K562 (cell line): ENCODE data around the gene RALGAPB. TPM values are rescaled to one million over a fixed set of nuclear protein-coding genes. Genes with fewer than 3 reads are reported as not detected.

Experiments used
- CCNT2 ChIP-seq: IDR thresholded peaks from 2 replicates; pipeline ENCODE4 v1.6.1; 2011; ENCODE audit warnings: borderline replicate concordance, low read depth, mild to moderate bottlenecking, moderate library complexity, mixed read lengths, low read length; ENCODE audit not compliant: insufficient read length; ENCODE audit errors: extremely low read depth
- CXXC5 ChIP-seq: fragments of 250-450 bp; sonication (Bioruptor Pico); IDR thresholded peaks from 2 replicates; pipeline ENCODE4 v1.8.0; 2022; ENCODE audit warnings: inconsistent platforms, mild to moderate bottlenecking, moderate library complexity
- E2F3 ChIP-seq: fragments of 250-450 bp; sonication (Bioruptor Pico); IDR thresholded peaks from 2 replicates; pipeline ENCODE4 v1.4.0; 2020; ENCODE audit warnings: mild to moderate bottlenecking
- PHB ChIP-seq: fragments of 250-450 bp; sonication (Bioruptor Pico); IDR thresholded peaks from 2 replicates; pipeline ENCODE4 v1.5.0; 2021
- POLR2B ChIP-seq: fragments of 450-650 bp; IDR thresholded peaks from 2 replicates; pipeline ENCODE4 v1.6.1; 2018; ENCODE audit warnings: low read depth; ENCODE audit not compliant: partially characterized antibody
- SNRNP70 ChIP-seq: fragments of 200-400 bp; formaldehyde crosslinking; optimal IDR thresholded peaks from 2 replicates; pipeline ENCODE3; 2017; ENCODE audit warnings: low read depth, low read length
- STAG1 ChIP-seq: sonication (generic); formaldehyde crosslinking; IDR thresholded peaks from 2 replicates; pipeline ENCODE4 v1.5.0; 2020; ENCODE audit warnings: missing genetic modification reagents, borderline replicate concordance
- TEAD2 ChIP-seq: fragments of 450-650 bp; IDR thresholded peaks from 2 replicates; pipeline ENCODE4 v1.6.1; 2016; ENCODE audit warnings: missing genetic modification characterization, control low read depth, missing compliant biosample characterization
- ZBED1 ChIP-seq: IDR thresholded peaks from 2 replicates; pipeline ENCODE4 v1.6.1; 2014
- ZNF644 ChIP-seq: fragments of 200-800 bp; sonication (Bioruptor generic); IDR thresholded peaks from 2 replicates; pipeline ENCODE4 v1.6.1; 2016; ENCODE audit warnings: low read depth, missing genetic modification characterization, missing compliant biosample characterization
- polyA plus RNA-seq, 8 experiments: library from polyadenylated mRNA; depleted of rRNA in 4 of 8; stranded (reverse) in 5 of 8; unstranded in 3 of 8; fragments of >200 nt; fragmentation: Nextera tagmentation in 2 of 8; fragmentation: Illumina TruSeq in 1 of 8; extraction: Ambion mirVana in 2 of 8; extraction: Trizol in 1 of 8; gene quantifications; 2 replicates each; pipeline versions ENCODE4 v1.2.1 to v1.2.3, GENCODE V29; 2011 to 2014; ENCODE audit warnings: inconsistent platforms in 1 of 8, missing spikeins in 1 of 8
- total RNA-seq, 7 experiments: library from RNA; depleted of rRNA in 6 of 7; stranded (reverse); fragments of >200 nt in 6 of 7; fragmentation: Illumina TruSeq in 2 of 7; extraction: Trizol in 2 of 7; gene quantifications; 2 replicates each; pipeline versions ENCODE4 v1.2.1 to v1.2.3, GENCODE V29; 2011 to 2021; ENCODE audit warnings: low replicate concordance in 1 of 7
- TF ChIP-seq, protein P1 (sequence below): fragments of 450-650 bp; IDR thresholded peaks from 2 replicates; pipeline ENCODE4 v1.6.1; 2016; ENCODE audit warnings: low read depth
- TF ChIP-seq, protein P2 (sequence below), 2 experiments: fragments of 450-650 bp; conservative IDR thresholded peaks; 2 replicates each; pipeline ENCODE4 v1.6.1; 2017; ENCODE audit warnings: mild to moderate bottlenecking in 2 of 2, moderate library complexity in 2 of 2
- TF ChIP-seq, protein P3 (sequence below): fragments of 450-650 bp; formaldehyde crosslinking; IDR thresholded peaks from 2 replicates; pipeline ENCODE4 v1.4.0; 2020; ENCODE audit warnings: mild to moderate bottlenecking, moderate library complexity
- TF ChIP-seq, protein P4 (sequence below): fragments of 250-450 bp; sonication (Bioruptor Pico); IDR thresholded peaks from 2 replicates; pipeline ENCODE4 v1.8.0; 2022; ENCODE audit warnings: moderate library complexity, mild to moderate bottlenecking, inconsistent platforms

RALGAPB gene
- total and polyA plus RNA-seq, 9 of the 15 experiments (the other 6 are each of a cell fraction or from before 2014, with no cell fraction given), result 4.3 to 25.6 (median 13.6) TPM

DNA sequence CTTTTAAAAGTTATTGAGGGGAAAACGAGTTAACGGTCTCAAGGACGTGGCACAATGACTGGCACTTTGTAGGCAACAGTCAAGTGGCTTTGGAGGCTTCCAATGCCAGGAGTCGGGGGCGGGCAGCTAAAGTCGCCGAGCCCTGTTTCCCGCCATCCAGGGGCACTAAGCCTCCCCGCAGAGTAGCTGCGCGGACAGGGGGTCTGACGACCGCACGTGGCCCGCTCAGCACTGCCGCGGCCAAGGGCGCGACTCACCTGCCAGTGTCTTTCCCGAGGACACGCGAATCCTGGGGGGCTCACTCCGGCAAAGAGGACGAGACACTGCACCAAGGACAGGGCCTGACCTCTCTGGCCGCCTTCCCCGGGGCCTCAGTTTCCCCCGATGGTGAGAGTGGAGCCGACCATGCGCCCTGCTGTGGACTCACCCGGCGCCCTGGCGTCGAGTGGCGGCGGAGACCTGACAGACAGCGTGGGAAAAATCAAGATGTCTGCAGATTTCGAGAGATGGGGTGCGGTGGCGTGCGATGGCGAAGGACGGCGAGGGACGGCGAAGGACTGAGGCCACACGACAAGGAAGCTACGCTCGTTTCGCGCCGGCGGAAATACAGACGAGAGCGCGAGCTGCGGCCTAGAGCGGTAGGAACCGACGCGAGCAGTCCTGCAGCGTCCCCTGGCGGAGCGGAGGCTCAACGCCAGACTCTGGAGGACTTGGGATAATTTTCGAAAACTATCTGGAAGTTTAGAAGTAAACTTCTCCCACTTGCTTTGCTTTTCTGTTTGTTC is 37.7 kb upstream of the RALGAPB start, which contains the start of gene SNHG17 (continued):
- TF ChIP-seq, protein P1, sequence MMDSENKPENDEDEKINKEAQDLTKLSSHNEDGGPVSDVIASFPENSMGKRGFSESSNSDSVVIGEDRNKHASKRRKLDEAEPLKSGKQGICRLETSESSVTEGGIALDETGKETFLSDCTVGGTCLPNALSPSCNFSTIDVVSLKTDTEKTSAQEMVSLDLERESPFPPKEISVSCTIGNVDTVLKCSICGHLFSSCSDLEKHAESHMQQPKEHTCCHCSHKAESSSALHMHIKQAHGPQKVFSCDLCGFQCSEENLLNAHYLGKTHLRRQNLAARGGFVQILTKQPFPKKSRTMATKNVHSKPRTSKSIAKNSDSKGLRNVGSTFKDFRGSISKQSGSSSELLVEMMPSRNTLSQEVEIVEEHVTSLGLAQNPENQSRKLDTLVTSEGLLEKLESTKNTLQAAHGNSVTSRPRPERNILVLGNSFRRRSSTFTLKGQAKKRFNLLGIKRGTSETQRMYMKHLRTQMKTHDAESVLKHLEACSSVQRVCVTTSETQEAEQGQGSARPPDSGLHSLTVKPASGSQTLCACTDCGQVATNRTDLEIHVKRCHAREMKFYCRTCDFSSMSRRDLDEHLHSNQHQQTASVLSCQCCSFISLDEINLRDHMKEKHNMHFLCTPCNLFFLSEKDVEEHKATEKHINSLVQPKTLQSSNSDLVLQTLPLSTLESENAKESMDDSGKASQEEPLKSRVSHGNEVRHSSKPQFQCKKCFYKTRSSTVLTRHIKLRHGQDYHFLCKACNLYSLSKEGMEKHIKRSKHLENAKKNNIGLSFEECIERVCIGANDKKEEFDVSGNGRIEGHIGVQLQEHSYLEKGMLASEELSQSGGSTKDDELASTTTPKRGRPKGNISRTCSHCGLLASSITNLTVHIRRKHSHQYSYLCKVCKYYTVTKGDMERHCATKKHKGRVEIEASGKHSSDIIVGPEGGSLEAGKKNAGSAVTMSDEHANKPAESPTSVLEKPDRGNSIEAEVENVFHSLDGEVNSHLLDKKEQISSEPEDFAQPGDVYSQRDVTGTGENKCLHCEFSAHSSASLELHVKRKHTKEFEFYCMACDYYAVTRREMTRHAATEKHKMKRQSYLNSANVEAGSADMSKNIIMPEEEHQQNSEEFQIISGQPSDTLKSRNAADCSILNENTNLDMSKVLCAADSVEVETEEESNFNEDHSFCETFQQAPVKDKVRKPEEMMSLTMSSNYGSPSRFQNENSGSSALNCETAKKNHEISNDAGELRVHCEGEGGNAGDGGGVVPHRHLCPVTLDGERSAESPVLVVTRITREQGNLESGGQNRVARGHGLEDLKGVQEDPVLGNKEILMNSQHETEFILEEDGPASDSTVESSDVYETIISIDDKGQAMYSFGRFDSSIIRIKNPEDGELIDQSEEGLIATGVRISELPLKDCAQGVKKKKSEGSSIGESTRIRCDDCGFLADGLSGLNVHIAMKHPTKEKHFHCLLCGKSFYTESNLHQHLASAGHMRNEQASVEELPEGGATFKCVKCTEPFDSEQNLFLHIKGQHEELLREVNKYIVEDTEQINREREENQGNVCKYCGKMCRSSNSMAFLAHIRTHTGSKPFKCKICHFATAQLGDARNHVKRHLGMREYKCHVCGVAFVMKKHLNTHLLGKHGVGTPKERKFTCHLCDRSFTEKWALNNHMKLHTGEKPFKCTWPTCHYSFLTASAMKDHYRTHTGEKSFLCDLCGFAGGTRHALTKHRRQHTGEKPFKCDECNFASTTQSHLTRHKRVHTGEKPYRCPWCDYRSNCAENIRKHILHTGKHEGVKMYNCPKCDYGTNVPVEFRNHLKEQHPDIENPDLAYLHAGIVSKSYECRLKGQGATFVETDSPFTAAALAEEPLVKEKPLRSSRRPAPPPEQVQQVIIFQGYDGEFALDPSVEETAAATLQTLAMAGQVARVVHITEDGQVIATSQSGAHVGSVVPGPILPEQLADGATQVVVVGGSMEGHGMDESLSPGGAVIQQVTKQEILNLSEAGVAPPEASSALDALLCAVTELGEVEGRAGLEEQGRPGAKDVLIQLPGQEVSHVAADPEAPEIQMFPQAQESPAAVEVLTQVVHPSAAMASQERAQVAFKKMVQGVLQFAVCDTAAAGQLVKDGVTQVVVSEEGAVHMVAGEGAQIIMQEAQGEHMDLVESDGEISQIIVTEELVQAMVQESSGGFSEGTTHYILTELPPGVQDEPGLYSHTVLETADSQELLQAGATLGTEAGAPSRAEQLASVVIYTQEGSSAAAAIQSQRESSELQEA, result peak; percentile 80
- TF ChIP-seq PHB, result 0 out of 2 replicates have a peak, but pooled peaks have one; percentile 4
- TF ChIP-seq CXXC5 (CRISPR knock-in tag), result peak; percentile 96
- TF ChIP-seq CCNT2, result peak; percentile 55
- TF ChIP-seq, protein P2, sequence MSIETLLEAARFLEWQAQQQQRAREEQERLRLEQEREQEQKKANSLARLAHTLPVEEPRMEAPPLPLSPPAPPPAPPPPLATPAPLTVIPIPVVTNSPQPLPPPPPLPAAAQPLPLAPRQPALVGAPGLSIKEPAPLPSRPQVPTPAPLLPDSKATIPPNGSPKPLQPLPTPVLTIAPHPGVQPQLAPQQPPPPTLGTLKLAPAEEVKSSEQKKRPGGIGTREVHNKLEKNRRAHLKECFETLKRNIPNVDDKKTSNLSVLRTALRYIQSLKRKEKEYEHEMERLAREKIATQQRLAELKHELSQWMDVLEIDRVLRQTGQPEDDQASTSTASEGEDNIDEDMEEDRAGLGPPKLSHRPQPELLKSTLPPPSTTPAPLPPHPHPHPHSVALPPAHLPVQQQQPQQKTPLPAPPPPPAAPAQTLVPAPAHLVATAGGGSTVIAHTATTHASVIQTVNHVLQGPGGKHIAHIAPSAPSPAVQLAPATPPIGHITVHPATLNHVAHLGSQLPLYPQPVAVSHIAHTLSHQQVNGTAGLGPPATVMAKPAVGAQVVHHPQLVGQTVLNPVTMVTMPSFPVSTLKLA (conservative IDR thresholded peaks at IDR 0.05), result peak; percentile 90 to 94; a peak in 3 of 4 replicates
- TF ChIP-seq, protein P3, sequence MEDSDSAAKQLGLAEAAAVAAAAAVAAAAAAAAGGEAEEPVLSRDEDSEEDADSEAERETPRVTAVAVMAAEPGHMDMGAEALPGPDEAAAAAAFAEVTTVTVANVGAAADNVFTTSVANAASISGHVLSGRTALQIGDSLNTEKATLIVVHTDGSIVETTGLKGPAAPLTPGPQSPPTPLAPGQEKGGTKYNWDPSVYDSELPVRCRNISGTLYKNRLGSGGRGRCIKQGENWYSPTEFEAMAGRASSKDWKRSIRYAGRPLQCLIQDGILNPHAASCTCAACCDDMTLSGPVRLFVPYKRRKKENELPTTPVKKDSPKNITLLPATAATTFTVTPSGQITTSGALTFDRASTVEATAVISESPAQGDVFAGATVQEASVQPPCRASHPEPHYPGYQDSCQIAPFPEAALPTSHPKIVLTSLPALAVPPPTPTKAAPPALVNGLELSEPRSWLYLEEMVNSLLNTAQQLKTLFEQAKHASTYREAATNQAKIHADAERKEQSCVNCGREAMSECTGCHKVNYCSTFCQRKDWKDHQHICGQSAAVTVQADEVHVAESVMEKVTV (CRISPR knock-in tag), result no peak
- TF ChIP-seq E2F3 (CRISPR knock-in tag), result peak; percentile 81
- TF ChIP-seq ZBED1, result peak; percentile 88
- TF ChIP-seq STAG1 (CRISPR knock-in tag), result no peak
- TF ChIP-seq POLR2B, result peak; percentile 98
- TF ChIP-seq, protein P4, sequence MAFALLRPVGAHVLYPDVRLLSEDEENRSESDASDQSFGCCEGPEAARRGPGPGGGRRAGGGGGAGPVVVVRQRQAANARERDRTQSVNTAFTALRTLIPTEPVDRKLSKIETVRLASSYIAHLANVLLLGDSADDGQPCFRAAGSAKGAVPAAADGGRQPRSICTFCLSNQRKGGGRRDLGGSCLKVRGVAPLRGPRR (CRISPR knock-in tag), result no peak
- TF ChIP-seq ZNF644, result no peak
- no peak for TF ChIP-seq TEAD2 (tag)
- TF ChIP-seq SNRNP70, result no peak
